Vagina (tissue), 2 donors: ENCODE results near the gene KLHDC8A. TPM values are rescaled to one million over a fixed set of nuclear protein-coding genes. Genes with fewer than 3 reads are reported as not detected.
A peak's percentile ranks its signal among the peaks of the same experiment; 100 is the strongest.

ENCODE experiments used
- DNase-seq, 2 donors: peaks; one replicate each; pipeline ENCODE4 v3.0.0-alpha.2; 2017; ENCODE audit errors: extremely low spot score in 2 of 2
- H3K27ac ChIP-seq: fragments of 200-600 bp; sonication (generic); one replicate; pipeline ENCODE4 v1.5.1; 2019
- H3K27me3 ChIP-seq: fragments of 200-600 bp; sonication (generic); one replicate; pipeline ENCODE4 v1.5.1; 2019
- H3K36me3 ChIP-seq, 2 donors: fragments of 200-600 bp; sonication (generic); one replicate each; pipeline ENCODE4 v1.5.1; 2017 to 2019
- H3K4me1 ChIP-seq: fragments of 200-600 bp; sonication (generic); one replicate; pipeline ENCODE4 v1.5.1; 2019
- H3K4me3 ChIP-seq, 2 donors: fragments of 200-600 bp; sonication (generic); 1 replicate in 1 of 2; 2 replicates in 1 of 2; pipeline ENCODE4 v1.5.1; 2016 to 2019
- H3K9me3 ChIP-seq: fragments of 200-600 bp; sonication (generic); one replicate; pipeline ENCODE4 v1.5.1; 2019
- CTCF ChIP-seq, 3 experiments: fragments of 450-650 bp in 2 of 3; fragments of 200-600 bp in 1 of 3; sonication (generic) in 1 of 3; IDR thresholded peaks; one replicate each; pipeline ENCODE4 v1.5.1; 2017 to 2019; ENCODE audit warnings: antibody characterized with exemption in 3 of 3, mild to moderate bottlenecking in 2 of 3, moderate library complexity in 2 of 3
- POLR2A ChIP-seq, 2 donors: fragments of 450-650 bp; IDR thresholded peaks; one replicate each; pipeline ENCODE4 v1.6.1; 2017; ENCODE audit warnings: antibody characterized with exemption in 2 of 2, mild to moderate bottlenecking in 2 of 2, moderate library complexity in 2 of 2
- POLR2AphosphoS5 ChIP-seq, 2 donors: sonication (generic); formaldehyde crosslinking; IDR thresholded peaks; one replicate each; pipeline ENCODE4 v1.9.0; 2017; ENCODE audit warnings: antibody characterized with exemption in 2 of 2, mild to moderate bottlenecking in 2 of 2, low read depth in 1 of 2; ENCODE audit not compliant: insufficient read depth in 1 of 2
- intact Hi-C: fragments of 100-400 bp; cut with DNase I; formaldehyde crosslinking; loops from one replicate; pipeline ENCODE4 v1.15.1; 2023
- total RNA-seq: library from RNA; depleted of rRNA; stranded (reverse); fragments of >200 nt; gene quantifications from one replicate; pipeline ENCODE4 v1.2.3, GENCODE V29; 2016

Gene KLHDC8A
- total RNA-seq, 1 donor from 2014 or later = not detected

- Histone ChIP-seq H3K9me3 (no peaks in the 10 kb centered on the region), H3K27ac (no peak overlapping the region), H3K4me3 (no peak overlapping the region), H3K27me3 (no peaks in the 10 kb centered on the region), H3K36me3 (no peaks in the 10 kb centered on the region), H3K4me1 (peaks cover 9% of the 10 kb centered on the region)
- no peak for DNase-seq
- intact Hi-C loops = loop anchor here (5.0 kb wide), 1 partner anchor 133 kb away; no protein-coding TSS in a partner anchor
- TF ChIP-seq POLR2AphosphoS5 (IDR thresholded peaks at IDR 0.05; ENCODE audit: insufficient read depth in 1 of 2, low read depth in 1 of 2) = no peak
- peak; percentile 63 to 69 (median 68) for TF ChIP-seq CTCF (IDR thresholded peaks at IDR 0.05)
- no peak for TF ChIP-seq POLR2A (IDR thresholded peaks at IDR 0.05)
Measured at GRCh38 chr1:205354259-205355074, 2.3 kb downstream of the KLHDC8A start.

- peaks cover 9% of the 10 kb centered on the region for H3K4me1 ChIP-seq
- no peak overlapping the region for H3K27ac ChIP-seq
- intact Hi-C loops = no loop called here
Measured at GRCh38 chr1:205353612-205354011, 3.1 kb downstream of the KLHDC8A start.

GRCh38 chr1:205353191-205353590, 3.5 kb downstream of the KLHDC8A start:
- intact Hi-C loops = no loop called here
- no peak for TF ChIP-seq POLR2AphosphoS5 (IDR thresholded peaks at IDR 0.05; ENCODE audit: insufficient read depth in 1 of 2, low read depth in 1 of 2)
- TF ChIP-seq CTCF (IDR thresholded peaks at IDR 0.05) = no peak
- no peak for TF ChIP-seq POLR2A (IDR thresholded peaks at IDR 0.05)

More at GRCh38 chr1:205353612-205354011, 3.1 kb downstream of the KLHDC8A start:
- no peaks in the 10 kb centered on the region for H3K36me3 ChIP-seq
- H3K4me3 ChIP-seq = no peak overlapping the region
- no peaks in the 10 kb centered on the region for H3K27me3 ChIP-seq
- H3K9me3 ChIP-seq = no peaks in the 10 kb centered on the region
- DNase-seq = no peak
- TF ChIP-seq POLR2AphosphoS5 (IDR thresholded peaks at IDR 0.05; ENCODE audit: insufficient read depth in 1 of 2, low read depth in 1 of 2) (no peak), CTCF (IDR thresholded peaks at IDR 0.05) (no peak), POLR2A (IDR thresholded peaks at IDR 0.05) (no peak)

DNA sequence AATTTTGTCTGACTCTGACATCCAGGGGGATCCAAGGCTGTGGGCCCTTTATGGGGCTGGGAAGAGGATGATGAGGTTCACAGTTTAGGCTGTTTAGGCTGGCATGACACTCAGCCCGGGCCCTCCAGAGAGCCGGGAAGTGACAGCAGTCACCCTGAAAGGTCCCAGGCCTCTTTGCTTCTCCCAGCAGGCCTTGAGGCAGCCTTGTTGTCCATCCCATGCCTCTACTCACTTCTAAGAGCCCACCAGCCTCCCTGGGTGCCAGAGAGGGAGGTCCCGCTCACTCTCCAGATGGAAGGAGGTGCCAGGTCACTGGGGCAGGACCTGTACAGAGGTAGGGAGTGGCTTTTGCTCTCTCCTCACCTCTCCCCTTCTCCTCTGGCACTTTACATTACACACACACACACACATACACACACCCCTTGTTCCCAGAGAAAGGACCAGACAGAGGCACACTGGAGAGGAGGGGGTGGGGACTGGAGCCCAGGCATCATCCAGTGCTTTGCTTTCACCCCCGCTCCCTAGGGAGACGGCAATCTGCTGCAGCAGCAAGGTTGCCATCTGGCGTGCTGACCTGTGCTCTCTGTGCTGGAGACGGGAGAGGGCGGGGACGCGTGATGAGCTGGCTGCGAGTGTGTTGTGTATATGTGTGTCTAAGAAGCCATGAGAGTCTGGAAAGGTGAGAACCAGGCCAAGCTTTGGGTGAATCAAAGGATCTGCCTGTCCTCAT, 4.6 kb downstream of the KLHDC8A start:
- TF ChIP-seq POLR2A (IDR thresholded peaks at IDR 0.05) (no peak), CTCF (IDR thresholded peaks at IDR 0.05) (no peak), POLR2AphosphoS5 (IDR thresholded peaks at IDR 0.05; ENCODE audit: insufficient read depth in 1 of 2, low read depth in 1 of 2) (no peak)
- peaks cover 8% of the 10 kb centered on the region for H3K4me1 ChIP-seq
- no peaks in the 10 kb centered on the region for H3K27me3 ChIP-seq
- intact Hi-C loops = no loop called here
- no peaks in the 10 kb centered on the region for H3K9me3 ChIP-seq
- H3K27ac ChIP-seq = no peak overlapping the region
- H3K4me3 ChIP-seq = no peak overlapping the region
- DNase-seq = no peak
- H3K36me3 ChIP-seq = no peaks in the 10 kb centered on the region

More at GRCh38 chr1:205353191-205353590, 3.5 kb downstream of the KLHDC8A start:
- Histone ChIP-seq H3K27ac (no peak overlapping the region), H3K4me3 (no peak overlapping the region), H3K9me3 (no peaks in the 10 kb centered on the region), H3K4me1 (peaks cover 9% of the 10 kb centered on the region), H3K36me3 (no peaks in the 10 kb centered on the region), H3K27me3 (no peaks in the 10 kb centered on the region)
- DNase-seq = no peak
